ENCODE measurements around the gene TERT.
"Not testable (repeated sequence)": the region's sequence is repeated elsewhere in the genome, so short reads cannot be mapped to it uniquely, and the experiment has no call there.

TERT gene

DNA sequence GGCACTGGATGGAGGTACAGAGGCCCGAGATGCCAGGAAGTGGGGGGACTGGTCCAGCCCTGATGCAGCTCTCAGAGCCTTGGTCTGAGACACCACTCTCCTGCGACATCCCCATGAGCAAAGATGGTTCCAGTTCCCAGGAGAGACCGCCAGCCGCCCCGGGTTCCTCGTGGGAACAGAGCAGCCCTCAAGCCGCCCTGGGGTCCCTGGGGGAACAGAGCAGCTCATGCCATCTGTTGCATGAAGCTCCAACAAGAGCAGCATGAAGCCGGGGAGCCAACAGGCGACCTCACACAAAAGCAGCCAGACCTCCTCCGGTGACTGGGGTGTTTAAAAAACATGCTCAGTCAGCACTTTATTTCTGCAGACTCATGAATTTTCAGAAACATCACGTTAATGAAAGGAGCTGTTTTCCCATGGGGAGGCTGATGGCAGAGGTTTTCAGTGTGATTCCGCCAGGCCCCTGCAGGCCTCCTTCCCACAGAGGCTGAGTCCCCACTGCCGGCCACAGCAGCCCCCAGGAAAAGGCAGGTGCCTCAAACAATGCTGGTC lies 63.4 kb downstream of the TERT start:
- no peak for DNase-seq

DNA sequence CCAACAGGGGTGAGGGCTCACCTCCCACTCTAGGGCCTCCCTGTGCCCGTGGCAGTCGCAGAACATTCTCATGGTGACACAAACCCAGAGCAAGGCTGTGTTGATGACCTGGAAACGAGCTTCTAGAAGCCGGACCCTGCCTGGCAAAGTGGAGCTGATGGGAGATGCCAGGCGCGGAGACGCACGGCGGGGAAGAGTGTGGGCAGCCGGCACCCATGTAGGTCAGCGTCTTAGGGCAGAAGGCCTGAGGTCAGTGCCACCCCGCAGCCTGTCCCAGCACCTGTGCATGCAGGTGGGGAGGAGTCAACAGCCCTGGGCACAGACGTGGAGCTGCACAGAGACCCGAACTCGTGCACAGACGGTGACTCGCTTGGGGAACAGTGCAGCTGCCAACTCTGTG lies 64.3 kb downstream of the TERT start:
- DNase-seq = no peak

- no peak for DNase-seq
These were observed 65.0 kb downstream of the TERT start for GRCh38 chr5:1229822-1230221.

GRCh38 chr5:1229023-1229422 lies 65.8 kb downstream of the TERT start:
- not testable (repeated sequence) for DNase-seq

DNA sequence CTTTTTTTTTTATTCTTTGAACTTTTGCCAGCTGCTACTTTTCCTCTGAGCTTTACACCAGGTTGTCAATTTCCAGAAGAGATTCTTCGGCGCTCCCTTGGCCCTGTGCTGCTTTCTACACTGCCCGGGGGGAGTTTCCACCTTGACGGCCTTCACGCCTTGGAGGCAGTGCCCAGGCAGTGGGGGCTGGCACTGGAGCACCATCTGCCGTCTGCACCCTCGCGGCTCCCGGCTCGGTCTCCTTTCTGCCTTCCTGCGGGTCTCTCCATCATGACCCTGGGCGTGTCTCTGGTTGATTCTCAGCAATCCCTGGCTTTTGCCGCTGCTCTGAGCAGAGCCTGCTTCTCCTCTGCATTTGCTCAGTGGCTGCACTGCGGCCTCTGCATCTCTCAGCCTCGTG lies 66.7 kb downstream of the TERT start:
- no peak for DNase-seq

DNA sequence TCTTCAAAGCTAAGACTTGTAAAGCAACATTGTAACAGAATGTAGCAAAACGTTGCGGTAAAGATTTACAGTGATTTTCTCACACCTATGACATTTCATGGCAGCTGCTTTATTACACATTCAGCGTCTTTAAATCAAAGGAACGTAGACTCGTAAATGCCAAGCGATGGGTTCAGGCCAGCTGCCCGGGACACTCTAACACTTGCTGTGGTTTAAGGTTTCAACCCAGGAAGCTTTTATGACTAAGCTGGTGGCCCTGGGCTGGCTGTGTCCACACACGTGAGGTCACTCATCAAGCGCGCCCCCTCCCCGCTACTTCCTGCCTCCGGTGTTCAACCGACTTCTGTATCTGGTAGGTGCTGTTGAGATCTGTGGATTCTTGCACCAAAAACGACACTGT lies 67.2 kb downstream of the TERT start:
- no peak for DNase-seq

GRCh38 chr5:1226839-1227581 lies 67.9 kb downstream of the TERT start:
- DNase-seq = no peak

DNA sequence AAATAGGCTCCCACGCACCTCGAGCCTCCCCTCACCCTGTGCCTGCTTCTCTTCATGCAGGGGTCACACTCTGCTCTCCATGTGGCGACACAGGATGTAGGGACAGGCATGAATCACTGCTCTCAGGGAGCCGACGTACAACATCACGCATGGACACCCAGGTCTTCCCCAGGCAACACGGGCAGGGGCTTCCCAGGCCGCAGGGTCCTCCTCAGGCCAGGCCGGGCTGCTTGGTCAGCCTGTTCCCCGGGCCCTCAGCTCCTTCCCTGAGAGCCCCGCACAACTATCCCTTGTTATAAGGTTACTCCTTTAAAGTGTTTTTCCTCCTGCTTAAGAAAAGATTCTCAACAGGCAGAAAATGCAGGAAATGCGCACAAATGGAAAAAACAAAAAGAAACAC lies 68.6 kb downstream of the TERT start:
- no peak for DNase-seq

DNA sequence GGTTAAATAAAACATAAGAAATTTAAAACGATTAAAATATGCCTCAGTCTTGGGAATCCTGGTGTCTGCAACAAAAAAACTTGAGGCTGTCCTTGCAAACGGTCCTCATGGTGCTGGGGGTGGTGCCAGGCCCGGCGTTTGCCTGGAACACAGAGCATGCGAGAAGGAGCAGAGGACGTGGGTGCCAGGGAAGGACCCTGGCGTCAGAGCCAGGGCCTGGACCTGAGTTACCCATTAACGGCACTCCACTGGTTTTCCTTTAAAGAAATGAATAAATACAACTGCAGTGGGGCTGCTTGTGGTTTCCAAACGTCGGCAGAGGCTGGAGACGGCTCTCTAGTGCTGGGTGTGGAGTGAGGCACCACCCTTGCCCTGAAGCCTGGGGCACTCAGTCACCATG lies 69.8 kb downstream of the TERT start, which contains the start of gene SLC6A18:
TSS of gene SLC6A18 (plus strand) at position 301 of the 400 bp plus-strand sequence. CDS start at position 398, 97 bp downstream.
- no peak for DNase-seq

DNA sequence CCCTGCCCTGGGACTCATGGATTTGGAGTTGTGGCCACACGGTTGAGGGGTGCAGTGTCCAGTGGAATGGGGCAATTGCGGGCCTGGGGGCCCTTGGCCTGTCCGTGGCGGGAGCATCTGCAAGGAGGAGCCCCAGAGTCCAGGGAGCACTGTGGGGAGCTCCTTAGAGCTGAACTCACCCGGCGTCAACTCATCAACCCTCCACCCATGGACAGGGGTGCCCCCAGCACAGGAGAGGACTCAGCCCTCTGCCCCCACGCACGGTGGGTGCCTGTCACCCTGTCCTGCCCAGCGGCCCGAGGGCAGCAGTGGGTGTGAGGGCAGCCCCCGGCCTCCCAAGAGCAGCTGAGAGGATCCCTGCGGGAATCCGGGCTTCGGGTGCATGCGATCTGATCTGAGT lies 70.2 kb downstream of the TERT start:
- no peak for DNase-seq

DNA sequence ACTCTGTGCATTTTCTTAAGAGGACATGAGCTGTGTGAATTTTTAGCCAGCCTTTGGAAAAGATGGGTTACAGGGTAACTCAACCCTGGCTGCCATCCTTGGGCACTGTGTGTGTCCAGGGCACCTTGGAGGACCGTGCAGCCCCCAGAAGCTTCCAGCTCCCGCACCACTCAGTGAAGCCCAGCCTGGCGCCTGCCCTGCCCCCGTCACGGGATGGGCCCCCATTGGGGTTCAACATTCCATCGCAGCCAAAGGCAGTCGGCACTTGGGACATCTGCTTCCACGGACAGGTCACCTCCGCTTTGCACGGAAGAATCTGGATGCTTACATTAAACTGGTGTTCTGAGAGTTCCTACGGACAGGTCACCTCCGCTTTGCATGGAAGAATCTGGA lies 71.6 kb downstream of the TERT start:
- DNase-seq = no peak

DNA sequence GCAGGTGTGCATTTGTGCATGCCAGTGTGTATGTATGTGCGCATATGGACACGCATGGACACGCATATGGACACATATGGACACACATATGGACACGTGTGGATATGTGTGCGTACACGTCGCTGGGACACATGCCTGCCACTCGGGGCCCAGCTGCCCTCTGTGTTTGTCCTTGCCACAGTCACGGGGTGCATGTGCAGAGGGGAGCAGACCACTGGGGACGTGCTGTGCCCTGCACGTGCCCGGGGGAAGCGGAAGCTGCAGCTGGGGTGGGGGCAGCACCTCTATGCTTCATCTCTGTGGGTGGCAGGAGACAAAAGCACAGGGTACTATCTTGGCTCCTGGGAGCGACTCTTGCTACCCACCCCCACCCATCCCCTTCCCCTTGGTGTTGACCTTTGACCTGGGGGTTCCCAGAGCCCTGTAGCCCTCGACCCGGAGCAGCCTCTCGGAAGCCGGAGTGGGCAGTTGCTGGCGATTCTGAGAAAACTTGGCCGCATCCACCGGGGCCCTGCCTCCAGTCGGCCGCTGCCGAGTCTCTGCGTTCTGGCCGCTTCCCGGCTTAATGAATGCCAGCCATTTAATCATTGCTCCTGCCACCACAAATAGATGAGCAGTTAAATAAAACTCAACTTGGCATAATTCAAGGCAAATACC lies 72.1 kb downstream of the TERT start:
- no peak for DNase-seq

DNA sequence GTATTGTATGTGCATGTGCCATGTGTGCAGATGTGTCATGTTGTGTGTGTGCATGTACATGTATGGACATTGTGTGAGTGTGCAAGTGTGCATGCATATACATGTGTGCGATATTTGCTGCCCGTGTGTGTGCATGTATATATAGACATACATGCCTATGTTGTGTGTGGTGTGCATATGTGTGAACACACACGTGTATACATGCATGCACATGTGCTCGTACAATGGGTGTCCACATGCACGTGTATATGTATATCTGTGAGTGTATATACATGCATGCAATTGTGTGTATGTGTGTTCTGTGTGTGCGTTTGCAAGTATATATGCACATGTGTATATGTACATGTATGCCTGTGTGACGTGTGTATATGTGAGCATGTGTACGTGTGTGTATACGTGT lies 72.7 kb downstream of the TERT start:
- no peak for DNase-seq

DNA sequence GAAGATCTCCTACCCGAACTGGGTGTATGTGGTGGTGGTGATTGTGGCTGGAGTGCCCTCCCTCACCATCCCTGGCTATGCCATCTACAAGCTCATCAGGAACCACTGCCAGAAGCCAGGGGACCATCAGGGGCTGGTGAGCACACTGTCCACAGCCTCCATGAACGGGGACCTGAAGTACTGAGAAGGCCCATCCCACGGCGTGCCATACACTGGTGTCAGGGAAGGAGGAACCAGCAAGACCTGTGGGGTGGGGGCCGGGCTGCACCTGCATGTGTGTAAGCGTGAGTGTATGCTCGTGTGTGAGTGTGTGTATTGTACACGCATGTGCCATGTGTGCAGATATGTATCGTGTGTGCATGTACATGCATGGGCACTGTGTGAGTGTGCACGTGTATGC lies 73.1 kb downstream of the TERT start:
- no peak for DNase-seq

- DNase-seq = no peak
These were observed 74.0 kb downstream of the TERT start for GRCh38 chr5:1220831-1221230.

GRCh38 chr5:1220351-1220750 lies 74.5 kb downstream of the TERT start:
- DNase-seq = no peak

DNA sequence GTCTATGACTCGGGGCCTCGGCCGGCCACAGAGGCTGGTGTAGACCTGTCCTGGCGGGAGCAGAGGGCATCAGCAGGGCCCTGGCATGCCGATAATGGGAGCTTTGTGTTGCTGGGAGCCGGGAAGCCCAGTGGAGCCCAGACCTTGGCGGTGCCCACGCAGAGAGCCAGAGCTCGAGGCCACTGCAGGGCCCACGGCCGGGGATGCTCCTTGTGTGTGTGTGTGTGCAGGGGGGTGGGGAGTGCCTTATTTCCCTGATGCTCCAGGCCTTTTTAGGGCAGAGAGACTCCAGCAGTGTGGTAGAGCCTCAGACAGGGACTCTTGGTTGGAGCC lies 75.1 kb downstream of the TERT start:
- DNase-seq = no peak

DNA sequence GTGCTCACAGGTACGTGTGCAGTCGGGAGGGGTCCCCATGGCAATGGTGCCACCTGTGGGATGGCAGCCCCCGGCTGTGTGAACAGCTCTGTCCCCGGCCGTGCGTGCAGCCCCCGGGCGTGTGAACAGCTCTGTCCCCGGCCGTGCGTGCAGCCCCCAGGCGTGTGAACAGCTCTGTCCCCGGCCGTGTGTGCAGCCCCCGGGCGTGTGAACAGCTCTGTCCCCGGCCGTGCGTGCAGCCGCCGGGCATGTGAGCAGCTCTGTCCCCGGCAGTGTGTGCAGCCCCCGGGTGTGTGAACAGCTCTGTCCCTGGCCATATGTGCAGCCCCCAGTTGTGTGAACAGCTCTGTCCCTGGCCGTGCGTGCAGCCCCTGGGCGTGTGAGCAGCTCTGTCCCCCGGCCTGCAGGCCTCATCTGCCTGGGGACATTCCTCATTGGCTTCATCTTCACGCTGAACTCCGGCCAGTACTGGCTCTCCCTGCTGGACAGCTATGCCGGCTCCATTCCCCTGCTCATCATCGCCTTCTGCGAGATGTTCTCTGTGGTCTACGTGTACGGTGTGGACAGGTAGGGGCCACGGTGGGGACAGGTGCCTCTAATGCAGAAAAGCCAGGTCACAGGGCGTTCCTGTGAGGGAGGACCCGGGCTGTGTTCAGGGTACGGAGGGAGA lies 75.6 kb downstream of the TERT start:
- no peak for DNase-seq

DNA sequence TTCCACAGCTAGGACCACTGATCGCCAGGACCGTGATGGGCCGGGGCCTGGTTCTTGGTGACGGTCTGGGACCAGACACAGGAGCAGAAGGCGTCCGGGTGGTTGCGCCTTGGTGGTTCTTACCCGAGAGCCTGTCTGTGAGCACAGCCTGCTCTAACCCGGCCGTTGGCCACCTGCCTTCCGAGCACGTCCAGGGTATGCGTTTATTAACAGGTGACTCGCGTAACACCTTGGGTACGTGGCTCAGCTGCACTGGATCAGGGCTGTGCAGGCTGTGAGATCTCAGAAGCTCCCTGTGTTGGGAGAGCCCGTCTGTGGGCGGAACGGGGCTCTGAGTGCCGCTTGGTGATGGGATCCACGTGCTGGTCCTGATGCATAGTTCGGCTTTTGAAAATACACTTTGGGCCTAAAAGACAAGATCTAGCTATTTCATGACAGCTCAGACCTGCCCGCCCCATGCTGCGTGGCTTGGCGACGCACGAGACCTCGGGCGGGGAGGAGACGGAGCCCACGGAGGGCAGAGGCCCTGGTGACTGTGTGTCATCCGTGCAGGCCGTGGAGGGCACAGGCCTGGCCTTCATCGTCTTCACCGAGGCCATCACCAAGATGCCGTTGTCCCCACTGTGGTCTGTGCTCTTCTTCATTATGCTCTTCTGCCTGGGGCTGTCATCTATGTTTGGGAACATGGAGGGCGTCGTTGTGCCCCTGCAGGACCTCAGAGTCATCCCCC lies 76.4 kb downstream of the TERT start:
- DNase-seq = no peak

- no peak for DNase-seq
These were observed 77.2 kb downstream of the TERT start for GRCh38 chr5:1217596-1218206.

DNA sequence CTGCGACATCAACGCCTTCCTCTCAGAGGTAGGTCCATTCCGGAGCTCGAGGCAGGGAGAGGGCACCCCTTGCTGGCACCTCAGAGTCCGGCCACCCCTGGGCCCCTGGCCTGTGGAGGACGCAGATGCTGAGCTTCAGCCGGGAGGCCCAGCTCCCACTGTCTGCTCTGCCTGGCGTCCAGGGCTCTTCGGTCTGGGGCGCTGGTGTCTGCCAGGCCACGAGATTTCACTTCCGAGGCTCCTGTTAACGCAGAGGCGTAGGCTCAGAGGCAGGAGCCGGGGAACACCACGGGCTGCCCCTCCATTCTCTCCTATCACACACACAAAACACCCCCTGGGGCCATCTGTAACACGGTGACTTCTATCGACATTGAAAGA lies 78.0 kb downstream of the TERT start:
- DNase-seq = no peak

DNA sequence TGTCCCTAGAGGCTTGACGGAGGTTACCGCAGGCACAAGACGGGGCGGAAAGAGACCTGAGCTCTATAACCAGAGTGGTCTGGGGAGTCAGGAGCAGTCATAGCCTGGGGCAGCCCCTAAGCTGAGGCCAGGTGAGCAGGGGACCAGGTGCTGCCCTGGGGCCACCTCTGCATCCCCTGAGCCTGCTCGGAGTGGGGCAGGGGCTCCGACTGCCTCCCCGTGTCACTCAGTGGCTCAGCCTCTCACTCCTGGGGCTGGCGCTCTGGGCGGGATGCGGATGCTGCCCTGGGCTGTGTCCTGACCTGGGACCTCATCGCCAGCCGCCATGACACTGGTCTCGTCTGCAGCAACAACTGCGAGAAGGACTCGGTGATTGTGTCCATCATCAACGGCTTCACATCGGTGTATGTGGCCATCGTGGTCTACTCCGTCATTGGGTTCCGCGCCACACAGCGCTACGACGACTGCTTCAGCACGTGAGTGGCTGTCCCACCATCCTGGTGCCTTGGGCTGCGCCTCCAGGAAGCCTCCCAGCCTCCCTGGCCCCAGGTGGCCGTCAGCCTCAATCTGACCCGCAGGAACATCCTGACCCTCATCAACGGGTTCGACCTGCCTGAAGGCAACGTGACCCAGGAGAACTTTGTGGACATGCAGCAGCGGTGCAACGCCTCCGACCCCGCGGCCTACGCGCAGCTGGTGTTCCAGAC lies 78.5 kb downstream of the TERT start:
- no peak for DNase-seq

Data from bone marrow (tissue), 2 donors.